ENCODE results near the gene TNFSF8. TPM values are rescaled to one million over a fixed set of nuclear protein-coding genes. Genes with fewer than 3 reads are reported as not detected.

Gene TNFSF8
- polyA plus RNA-seq, 1 experiment, result not detected

DNA sequence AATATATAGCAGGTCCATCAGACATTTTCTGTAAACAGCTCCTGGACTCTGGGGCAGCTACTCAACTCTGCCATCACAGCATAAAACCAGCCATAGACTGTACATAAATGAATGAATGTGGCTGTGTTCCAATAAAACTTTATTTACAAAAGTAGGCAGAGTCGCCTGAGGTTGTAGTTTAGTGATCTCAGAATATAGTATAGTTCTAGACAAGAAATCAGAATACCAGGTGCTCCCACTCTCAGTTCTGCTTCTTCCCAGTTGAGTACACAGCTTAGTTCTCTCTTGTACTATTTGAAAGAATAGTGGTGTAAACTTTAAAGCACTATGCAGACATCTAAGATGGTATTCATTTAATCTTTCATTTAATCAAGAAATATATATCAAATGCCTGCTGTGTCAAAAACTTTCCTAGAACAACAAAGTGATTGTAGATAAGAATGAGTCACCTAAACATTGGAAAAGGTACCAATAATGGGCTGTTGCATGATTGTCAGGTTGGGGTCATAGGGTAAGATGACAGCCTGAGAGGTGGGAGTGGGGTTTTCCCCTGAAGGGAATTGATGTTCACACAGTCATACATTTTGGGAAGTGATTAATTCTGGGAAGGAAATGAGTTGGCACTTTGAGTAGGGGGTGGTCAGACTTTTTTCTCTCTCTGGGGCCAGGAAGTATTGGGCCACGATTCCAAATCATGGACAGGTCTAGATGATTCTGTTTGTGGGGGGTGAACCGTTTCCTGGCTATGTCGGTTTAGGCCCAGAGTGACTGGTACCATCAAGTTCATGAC, 37.0 kb downstream of the TNFSF8 start:
- TF ChIP-seq, protein P1, sequence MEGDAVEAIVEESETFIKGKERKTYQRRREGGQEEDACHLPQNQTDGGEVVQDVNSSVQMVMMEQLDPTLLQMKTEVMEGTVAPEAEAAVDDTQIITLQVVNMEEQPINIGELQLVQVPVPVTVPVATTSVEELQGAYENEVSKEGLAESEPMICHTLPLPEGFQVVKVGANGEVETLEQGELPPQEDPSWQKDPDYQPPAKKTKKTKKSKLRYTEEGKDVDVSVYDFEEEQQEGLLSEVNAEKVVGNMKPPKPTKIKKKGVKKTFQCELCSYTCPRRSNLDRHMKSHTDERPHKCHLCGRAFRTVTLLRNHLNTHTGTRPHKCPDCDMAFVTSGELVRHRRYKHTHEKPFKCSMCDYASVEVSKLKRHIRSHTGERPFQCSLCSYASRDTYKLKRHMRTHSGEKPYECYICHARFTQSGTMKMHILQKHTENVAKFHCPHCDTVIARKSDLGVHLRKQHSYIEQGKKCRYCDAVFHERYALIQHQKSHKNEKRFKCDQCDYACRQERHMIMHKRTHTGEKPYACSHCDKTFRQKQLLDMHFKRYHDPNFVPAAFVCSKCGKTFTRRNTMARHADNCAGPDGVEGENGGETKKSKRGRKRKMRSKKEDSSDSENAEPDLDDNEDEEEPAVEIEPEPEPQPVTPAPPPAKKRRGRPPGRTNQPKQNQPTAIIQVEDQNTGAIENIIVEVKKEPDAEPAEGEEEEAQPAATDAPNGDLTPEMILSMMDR (IDR thresholded peaks at IDR 0.05; ENCODE audit: insufficient read depth, low read depth, low read length), result no peak
- Histone ChIP-seq H3K4me3 (ENCODE audit: low read depth, low read length) (no peak overlapping the region), H3K36me3 (ENCODE audit: control insufficient read depth, insufficient read depth, low read length) (no peaks in the 10 kb centered on the region), H3K27me3 (ENCODE audit: control insufficient read depth, insufficient read depth, low read length) (no peaks in the 10 kb centered on the region)
- POLR2A ChIA-PET, result no interaction called here
- no peak for DNase-seq (ENCODE audit: low read depth)
- CTCF ChIA-PET, result interaction anchor here (1.2 kb wide), 1 partner anchor 17 kb away, joined by 3 read pairs; no protein-coding TSS in a partner anchor

DNA sequence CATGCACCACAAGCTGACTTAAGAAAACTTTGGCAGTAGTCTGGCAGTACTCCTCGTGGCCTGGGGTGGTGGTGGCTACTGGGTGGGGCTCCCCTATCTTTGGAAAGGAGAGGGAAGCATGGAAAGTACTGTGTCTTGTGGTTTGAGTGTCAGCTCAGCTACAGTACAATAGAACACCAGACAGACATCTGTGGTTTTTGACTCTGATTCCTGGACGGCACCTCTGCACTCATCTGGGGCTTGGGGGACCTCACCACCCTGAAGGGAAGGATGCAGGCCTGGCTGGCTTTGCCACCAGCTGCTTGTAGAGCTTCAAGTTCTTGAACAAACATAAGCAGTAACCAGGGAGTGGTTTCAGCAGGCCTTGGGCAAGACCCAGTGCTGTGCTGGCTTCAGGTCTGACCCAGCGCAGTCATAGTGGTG, 40.6 kb downstream of the TNFSF8 start:
- ChIA-PET CTCF (interaction anchor here (2.0 kb wide), 1 partner anchor 209 kb away, joined by 5 read pairs; no protein-coding TSS in a partner anchor), POLR2A (no interaction called here)
- no peak for DNase-seq (ENCODE audit: low read depth)

DNA sequence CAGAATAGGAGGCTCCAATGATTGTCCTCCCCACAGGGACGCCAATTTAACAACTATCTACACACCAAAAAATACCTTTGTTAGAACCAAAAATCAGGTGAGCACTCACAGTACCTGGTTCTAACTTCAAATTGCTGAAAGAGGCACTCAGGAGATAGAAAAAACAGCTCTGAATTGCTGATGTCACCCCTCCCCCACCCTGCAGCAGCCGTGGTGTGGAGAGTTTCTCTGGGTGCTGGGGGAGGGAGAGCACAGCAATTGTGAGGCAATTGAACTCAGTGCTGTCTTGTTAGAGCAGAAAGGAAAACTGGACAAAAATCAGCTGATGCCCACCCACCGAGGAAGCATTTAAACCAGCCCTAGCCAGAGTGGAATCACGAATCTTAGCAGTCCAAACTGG, 41.8 kb downstream of the TNFSF8 start:
- POLR2A ChIA-PET, result no interaction called here
- TF ChIP-seq, protein P1 (IDR thresholded peaks at IDR 0.05; ENCODE audit: insufficient read depth, low read depth, low read length), result no peak
- DNase-seq (ENCODE audit: low read depth), result no peak
- CTCF ChIA-PET, result interaction anchor here (0.7 to 2.0 kb wide), 3 partner anchors 18 to 207 kb away, joined by 4 to 5 read pairs (median 4); no protein-coding TSS in a partner anchor
- Histone ChIP-seq H3K4me3 (ENCODE audit: low read depth, low read length) (no peak overlapping the region), H3K36me3 (ENCODE audit: control insufficient read depth, insufficient read depth, low read length) (no peaks in the 10 kb centered on the region), H3K27me3 (ENCODE audit: control insufficient read depth, insufficient read depth, low read length) (no peaks in the 10 kb centered on the region)

More for the DNA sequence above, 40.6 kb downstream of the TNFSF8 start:
- Histone ChIP-seq H3K36me3 (ENCODE audit: control insufficient read depth, insufficient read depth, low read length) (no peaks in the 10 kb centered on the region), H3K4me3 (ENCODE audit: low read depth, low read length) (no peak overlapping the region), H3K27me3 (ENCODE audit: control insufficient read depth, insufficient read depth, low read length) (no peaks in the 10 kb centered on the region)
- TF ChIP-seq, protein P1 (IDR thresholded peaks at IDR 0.05; ENCODE audit: insufficient read depth, low read depth, low read length), result no peak

DNA sequence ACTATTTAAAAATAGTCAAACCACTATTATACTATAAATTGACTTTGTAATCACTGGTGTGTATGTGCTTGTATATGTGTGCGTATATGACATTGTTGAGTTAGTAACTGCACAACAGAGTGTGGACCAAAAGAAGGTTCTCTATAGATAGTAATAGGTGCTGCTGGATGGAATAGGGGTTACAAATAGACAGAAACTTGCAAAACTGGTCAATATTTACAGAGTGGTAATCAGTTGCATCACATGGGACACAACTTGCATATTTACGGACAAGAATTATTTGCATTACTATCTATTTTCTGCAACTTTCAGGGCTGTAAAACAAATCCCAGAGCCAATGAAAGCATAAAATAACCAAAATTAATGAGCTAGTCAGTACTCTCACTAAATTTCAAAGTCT, 42.4 kb downstream of the TNFSF8 start:
- ChIA-PET POLR2A (no interaction called here), CTCF (interaction anchor here (0.7 to 2.0 kb wide), 3 partner anchors 19 to 207 kb away, joined by 4 to 5 read pairs (median 4); no protein-coding TSS in a partner anchor)
- Histone ChIP-seq H3K4me3 (ENCODE audit: low read depth, low read length) (no peak overlapping the region), H3K36me3 (ENCODE audit: control insufficient read depth, insufficient read depth, low read length) (no peaks in the 10 kb centered on the region), H3K27me3 (ENCODE audit: control insufficient read depth, insufficient read depth, low read length) (no peaks in the 10 kb centered on the region)
- DNase-seq (ENCODE audit: low read depth), result no peak
- TF ChIP-seq, protein P1 (IDR thresholded peaks at IDR 0.05; ENCODE audit: insufficient read depth, low read depth, low read length), result no peak

DNA sequence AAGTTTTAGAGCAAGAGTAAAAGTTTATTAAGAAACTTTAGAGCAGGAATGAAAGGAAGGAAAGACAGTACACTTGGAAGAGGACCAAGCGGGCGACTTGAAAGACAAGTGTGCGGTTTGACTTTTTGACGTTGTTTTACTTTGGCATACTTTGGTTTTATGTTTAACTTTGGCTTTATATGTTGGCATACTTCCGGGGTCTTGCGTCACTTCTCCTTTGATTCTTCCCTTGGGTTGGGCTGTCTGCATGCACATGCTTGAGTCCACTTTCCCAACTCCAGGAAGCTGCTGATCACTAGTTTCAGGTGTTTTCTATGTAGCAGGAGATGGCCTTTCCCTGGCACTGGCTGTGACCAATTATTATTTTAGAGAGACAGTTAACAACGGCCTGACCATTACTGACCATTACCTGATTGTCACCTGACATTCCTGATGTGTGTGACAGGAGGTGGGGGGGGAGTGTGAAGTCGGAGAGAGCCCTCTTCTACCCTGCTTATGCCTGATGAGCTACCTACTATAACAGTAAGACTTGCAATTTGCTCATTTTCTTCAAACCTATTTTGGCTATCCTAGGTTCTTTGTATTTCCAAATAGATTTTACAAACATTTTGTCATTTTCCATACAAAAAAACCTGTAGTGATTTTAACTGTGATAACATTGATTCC, 45.5 kb downstream of the TNFSF8 start:
- TF ChIP-seq, protein P1 (IDR thresholded peaks at IDR 0.05; ENCODE audit: insufficient read depth, low read depth, low read length), result no peak
- no peaks in the 10 kb centered on the region for H3K36me3 ChIP-seq (ENCODE audit: control insufficient read depth, insufficient read depth, low read length)
- no peak for DNase-seq (ENCODE audit: low read depth)
- POLR2A ChIA-PET, result no interaction called here
- peaks cover 2% of the 10 kb centered on the region; the same call in 1 of the 2 replicates for H3K27me3 ChIP-seq (ENCODE audit: control insufficient read depth, insufficient read depth, low read length)
- CTCF ChIA-PET, result interaction anchor here (1.3 kb wide), 1 partner anchor 26 kb away, joined by 4 read pairs; no protein-coding TSS in a partner anchor
- H3K4me3 ChIP-seq (ENCODE audit: low read depth, low read length), result no peak overlapping the region

Measured in BJ (cell line).